Central memory CD8-positive, alpha-beta T cell (primary cell): ENCODE measurements around the gene ENC1.
"Not testable (repeated sequence)": the region's sequence is repeated elsewhere in the genome, so short reads cannot be mapped to it uniquely, and the experiment has no call there.

Experiments used
- ATAC-seq: fragments of 150-1000 bp; cut with Tn5 transposase; replicated peaks from 2 replicates; pipeline ENCODE4 v1.10.0; 2022; ENCODE audit warnings: mild to moderate bottlenecking, moderate FRiP score, moderate number of reproducible peaks; ENCODE audit not compliant: poor library complexity, severe bottlenecking; ENCODE audit errors: extremely low read depth
- DNase-seq, 2 donors: peaks; one replicate each; pipeline ENCODE4 v3.0.0; 2021; ENCODE audit warnings: low spot score in 2 of 2
- H3K27ac Mint-ChIP-seq: one replicate; pipeline ENCODE4 v1.8.0; 2022; ENCODE audit warnings: low read depth, mild to moderate bottlenecking, moderate library complexity, mixed read lengths
- H3K27me3 Mint-ChIP-seq: one replicate; pipeline ENCODE4 v1.8.0; 2022; ENCODE audit warnings: mixed read lengths
- H3K36me3 Mint-ChIP-seq: one replicate; pipeline ENCODE4 v1.8.0; 2022; ENCODE audit warnings: mild to moderate bottlenecking, moderate library complexity, mixed read lengths; ENCODE audit not compliant: insufficient read depth
- H3K4me1 Mint-ChIP-seq: one replicate; pipeline ENCODE4 v1.8.0; 2022; ENCODE audit warnings: mixed read lengths
- H3K4me3 Mint-ChIP-seq: one replicate; pipeline ENCODE4 v1.8.0; 2022; ENCODE audit warnings: mild to moderate bottlenecking, moderate library complexity, mixed read lengths
- H3K9me3 Mint-ChIP-seq: one replicate; pipeline ENCODE4 v1.8.0; 2022; ENCODE audit warnings: mixed read lengths

ENC1 gene

GRCh38 chr5:74640450-74640953, at the start of gene ENC1:
ENC1 (minus strand) TSS chr5:74640728; CDS start chr5:74636485, 4,243 bp downstream.
- ATAC-seq (peak; percentile 78), DNase-seq (peak; percentile 62 to 71)
- peak within 1 kb of the TSS; percentile 54 for H3K27ac Mint-ChIP-seq
- H3K36me3 Mint-ChIP-seq = peaks cover 22% of the 10 kb centered on the region
- H3K4me3 Mint-ChIP-seq = peak within 1 kb of the TSS; percentile 92
- peaks cover 59% of the 10 kb centered on the region for H3K4me1 Mint-ChIP-seq
- no peaks in the 10 kb centered on the region for H3K9me3 Mint-ChIP-seq
- no peaks in the 10 kb centered on the region for H3K27me3 Mint-ChIP-seq

GRCh38 chr5:74686962-74687751, 46.6 kb upstream of the ENC1 start:
- Mint-ChIP-seq H3K4me3 (no peak overlapping the region), H3K27ac (no peak overlapping the region), H3K36me3 (peaks cover 12% of the 10 kb centered on the region), H3K4me1 (peaks cover 19% of the 10 kb centered on the region), H3K9me3 (no peaks in the 10 kb centered on the region), H3K27me3 (no peaks in the 10 kb centered on the region)
- no peak for ATAC-seq
- no peak for DNase-seq

- DNase-seq (no peak), ATAC-seq (no peak)
- Mint-ChIP-seq H3K9me3 (no peaks in the 10 kb centered on the region), H3K27ac (peak overlapping the region; percentile 52), H3K4me3 (peak overlapping the region; percentile 79), H3K4me1 (peaks cover 19% of the 10 kb centered on the region), H3K36me3 (peaks cover 11% of the 10 kb centered on the region), H3K27me3 (no peaks in the 10 kb centered on the region)
Measured at GRCh38 chr5:74685979-74686631, 45.6 kb upstream of the ENC1 start.

GRCh38 chr5:74684900-74685851, 44.6 kb upstream of the ENC1 start, which contains the start of gene HEXB:
HEXB (plus strand) TSS chr5:74685233; CDS start chr5:74685261, 28 bp downstream.
- peak within 1 kb of the TSS; percentile 52 for H3K27ac Mint-ChIP-seq
- peaks cover 9% of the 10 kb centered on the region for H3K36me3 Mint-ChIP-seq
- DNase-seq = peak; percentile 64 to 66
- peaks cover 2% of the 10 kb centered on the region for H3K27me3 Mint-ChIP-seq
- peak; percentile 94 for ATAC-seq
- peak within 1 kb of the TSS; percentile 79 for H3K4me3 Mint-ChIP-seq
- H3K9me3 Mint-ChIP-seq = no peaks in the 10 kb centered on the region
- peaks cover 19% of the 10 kb centered on the region for H3K4me1 Mint-ChIP-seq

GRCh38 chr5:74679966-74680365, 39.4 kb upstream of the ENC1 start:
- H3K9me3 Mint-ChIP-seq = no peaks in the 10 kb centered on the region
- H3K4me1 Mint-ChIP-seq = no peaks in the 10 kb centered on the region
- H3K36me3 Mint-ChIP-seq = peaks cover 4% of the 10 kb centered on the region
- DNase-seq (no peak), ATAC-seq (no peak)
- peaks cover 20% of the 10 kb centered on the region for H3K27me3 Mint-ChIP-seq
- no peak overlapping the region for H3K27ac Mint-ChIP-seq
- H3K4me3 Mint-ChIP-seq = no peak overlapping the region

GRCh38 chr5:74679300-74679699, 38.8 kb upstream of the ENC1 start:
- ATAC-seq, H3K4me1 Mint-ChIP-seq, DNase-seq, H3K9me3 Mint-ChIP-seq, H3K27ac Mint-ChIP-seq, H3K36me3 Mint-ChIP-seq, H3K4me3 Mint-ChIP-seq: not testable (repeated sequence)
- peaks cover 20% of the 10 kb centered on the region for H3K27me3 Mint-ChIP-seq

GRCh38 chr5:74678123-74678522, 37.6 kb upstream of the ENC1 start:
- not testable (repeated sequence) for H3K27ac Mint-ChIP-seq, H3K9me3 Mint-ChIP-seq, H3K4me3 Mint-ChIP-seq, DNase-seq, H3K4me1 Mint-ChIP-seq, ATAC-seq, H3K36me3 Mint-ChIP-seq
- H3K27me3 Mint-ChIP-seq = peaks cover 20% of the 10 kb centered on the region

- DNase-seq, H3K9me3 Mint-ChIP-seq, ATAC-seq, H3K27ac Mint-ChIP-seq, H3K4me3 Mint-ChIP-seq, H3K4me1 Mint-ChIP-seq, H3K36me3 Mint-ChIP-seq: not testable (repeated sequence)
- peaks cover 32% of the 10 kb centered on the region for H3K27me3 Mint-ChIP-seq
Measured at GRCh38 chr5:74676466-74676865, 35.9 kb upstream of the ENC1 start.

GRCh38 chr5:74673011-74673790, 32.7 kb upstream of the ENC1 start:
- Mint-ChIP-seq H3K36me3 (no peaks in the 10 kb centered on the region), H3K4me3 (no peak overlapping the region), H3K9me3 (no peaks in the 10 kb centered on the region), H3K4me1 (no peaks in the 10 kb centered on the region), H3K27me3 (peaks cover 12% of the 10 kb centered on the region), H3K27ac (no peak overlapping the region)
- ATAC-seq = no peak
- DNase-seq = no peak

- Mint-ChIP-seq H3K4me3 (no peak overlapping the region), H3K9me3 (no peaks in the 10 kb centered on the region), H3K4me1 (no peaks in the 10 kb centered on the region), H3K27me3 (peaks cover 12% of the 10 kb centered on the region), H3K36me3 (no peaks in the 10 kb centered on the region), H3K27ac (no peak overlapping the region)
- DNase-seq = no peak
- ATAC-seq = no peak
Measured at GRCh38 chr5:74672215-74672877, 31.8 kb upstream of the ENC1 start.

GRCh38 chr5:74670396-74671038, 30.0 kb upstream of the ENC1 start:
- no peaks in the 10 kb centered on the region for H3K4me1 Mint-ChIP-seq
- no peak for ATAC-seq
- H3K27ac Mint-ChIP-seq = no peak overlapping the region
- no peak for DNase-seq
- no peak overlapping the region for H3K4me3 Mint-ChIP-seq
- H3K27me3 Mint-ChIP-seq = peaks cover 12% of the 10 kb centered on the region
- no peaks in the 10 kb centered on the region for H3K9me3 Mint-ChIP-seq
- H3K36me3 Mint-ChIP-seq = no peaks in the 10 kb centered on the region
